Caco-2 (cell line): ENCODE data around the gene ALPL. TPM values are rescaled to one million over a fixed set of nuclear protein-coding genes. Genes with fewer than 3 reads are reported as not detected.

Experiments used
- BruUV-seq: library from RNA; stranded (reverse); fragments of 400-500 nt; replicated peaks from 2 replicates; lab custom pipeline; 2021; lab: Mats Ljungman, UMichigan
- CTCF ChIA-PET: fragments of 300-600 bp; sonication (Branson Sonifier 250); formaldehyde crosslinking; loops from one replicate; lab custom pipeline; 2022; ENCODE audit warnings: antibody characterized with exemption; lab: Charles Lee
- POLR2A ChIA-PET: fragments of 300-600 bp; sonication (Branson Sonifier 250); formaldehyde crosslinking; loops from one replicate; lab custom pipeline; 2022; ENCODE audit warnings: antibody characterized with exemption; lab: Charles Lee
- DNase-seq, 2 experiments: peaks; one replicate each; pipeline versions ENCODE4 v3.0.0 to v3.0.0-alpha.2; 2020 to 2022
- H3K27me3 ChIP-seq: replicated peaks from 2 replicates; pipeline ENCODE4 v1.6.0; 2011; ENCODE audit warnings: low read length; ENCODE audit not compliant: control insufficient read depth, insufficient read depth
- H3K36me3 ChIP-seq: 2 replicates; pipeline ENCODE4 v1.5.1; 2011; ENCODE audit warnings: low read length; ENCODE audit not compliant: control insufficient read depth, insufficient read depth
- H3K4me1 ChIP-seq: fragments of 250-450 bp; sonication (Bioruptor Pico); 2 replicates; pipeline ENCODE4 v1.5.1; 2020; ENCODE audit warnings: mild to moderate bottlenecking
- H3K4me3 ChIP-seq: 2 replicates; pipeline ENCODE4 v1.5.1; 2011; ENCODE audit warnings: low read depth, mild to moderate bottlenecking, control low read depth, low read length
- H3K9me3 ChIP-seq: fragments of 250-450 bp; sonication (Bioruptor Pico); 2 replicates; pipeline ENCODE4 v1.5.1; 2020; ENCODE audit warnings: mild to moderate bottlenecking, moderate library complexity
- H3K27ac Mint-ChIP-seq: one replicate; pipeline ENCODE4 v1.8.0; 2022; ENCODE audit warnings: mixed read lengths; ENCODE audit not compliant: unreplicated experiment
- H3K27me3 Mint-ChIP-seq: one replicate; pipeline ENCODE4 v1.8.0; 2022; ENCODE audit warnings: mixed read lengths; ENCODE audit not compliant: insufficient read depth, unreplicated experiment
- H3K36me3 Mint-ChIP-seq: one replicate; pipeline ENCODE4 v1.8.0; 2022; ENCODE audit warnings: mild to moderate bottlenecking, mixed read lengths; ENCODE audit not compliant: insufficient read depth, unreplicated experiment
- H3K4me1 Mint-ChIP-seq: one replicate; pipeline ENCODE4 v1.8.0; 2022; ENCODE audit warnings: low read depth, mixed read lengths; ENCODE audit not compliant: unreplicated experiment
- H3K4me3 Mint-ChIP-seq: one replicate; pipeline ENCODE4 v1.8.0; 2022; ENCODE audit warnings: mild to moderate bottlenecking, moderate library complexity, mixed read lengths; ENCODE audit not compliant: unreplicated experiment
- H3K9me3 Mint-ChIP-seq: one replicate; pipeline ENCODE4 v1.8.0; 2022; ENCODE audit warnings: mixed read lengths; ENCODE audit not compliant: unreplicated experiment
- intact Hi-C: fragments of 100-400 bp; cut with micrococcal nuclease; formaldehyde crosslinking; loops from one replicate; pipeline ENCODE4 v1.10.0; 2022; ENCODE audit not compliant: unreplicated experiment
- total RNA-seq: library from RNA; stranded (reverse); gene quantifications from 2 replicates; pipeline ENCODE4 v1.2.3, GENCODE V29; 2022
- TF ChIP-seq, protein P1 (sequence below), 2 experiments: fragments of 200-600 bp in 1 of 2; IDR thresholded peaks; 1 replicate in 1 of 2; 2 replicates in 1 of 2; pipeline versions ENCODE4 v1.5.1 to v1.8.0; 2011 to 2022; ENCODE audit warnings: antibody characterized with exemption in 1 of 2, control low read depth in 1 of 2, inconsistent platforms in 1 of 2, low read depth in 1 of 2, low read length in 1 of 2, mild to moderate bottlenecking in 1 of 2, moderate library complexity in 1 of 2; ENCODE audit not compliant: insufficient read depth in 1 of 2, severe bottlenecking in 1 of 2, unreplicated experiment in 1 of 2

The ALPL gene
- total RNA-seq, 1 experiment from 2014 or later = 0.79 TPM

DNA sequence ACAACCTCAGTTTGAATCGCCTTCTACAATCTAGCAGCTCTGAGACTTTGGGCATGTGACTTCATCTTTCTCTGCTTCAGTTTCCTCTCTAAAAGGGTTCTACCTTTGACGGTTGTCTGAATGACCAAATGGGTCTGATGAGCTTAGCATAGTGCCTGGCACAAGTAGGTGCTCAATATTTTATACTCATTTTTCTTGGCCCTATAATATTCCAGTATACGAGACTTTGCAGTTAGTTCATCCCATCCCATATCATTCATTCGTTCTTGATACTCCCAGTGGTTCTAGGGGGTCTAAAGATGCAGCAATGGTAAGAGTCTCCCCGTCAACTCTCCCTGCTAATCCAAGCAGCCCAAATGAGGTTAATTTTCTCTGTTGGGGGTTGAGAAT is 67.6 kb downstream of the ALPL start:
- no peak overlapping the region for H3K4me3 Mint-ChIP-seq
- CTCF ChIA-PET = no interaction called here
- no peak for DNase-seq
- Histone ChIP-seq H3K9me3 (no peaks in the 10 kb centered on the region), H3K4me1 (no peaks in the 10 kb centered on the region), H3K36me3 (no peaks in the 10 kb centered on the region), H3K4me3 (no peak overlapping the region), H3K27me3 (no peaks in the 10 kb centered on the region)
- no TSS peak for BruUV-seq
- H3K27me3 Mint-ChIP-seq = no peaks in the 10 kb centered on the region
- POLR2A ChIA-PET = no interaction called here
- H3K4me1 Mint-ChIP-seq = no peaks in the 10 kb centered on the region
- intact Hi-C loops = no loop called here
- H3K27ac Mint-ChIP-seq = no peak overlapping the region
- no peaks in the 10 kb centered on the region for H3K9me3 Mint-ChIP-seq
- no peaks in the 10 kb centered on the region for H3K36me3 Mint-ChIP-seq
- TF ChIP-seq, protein P1, sequence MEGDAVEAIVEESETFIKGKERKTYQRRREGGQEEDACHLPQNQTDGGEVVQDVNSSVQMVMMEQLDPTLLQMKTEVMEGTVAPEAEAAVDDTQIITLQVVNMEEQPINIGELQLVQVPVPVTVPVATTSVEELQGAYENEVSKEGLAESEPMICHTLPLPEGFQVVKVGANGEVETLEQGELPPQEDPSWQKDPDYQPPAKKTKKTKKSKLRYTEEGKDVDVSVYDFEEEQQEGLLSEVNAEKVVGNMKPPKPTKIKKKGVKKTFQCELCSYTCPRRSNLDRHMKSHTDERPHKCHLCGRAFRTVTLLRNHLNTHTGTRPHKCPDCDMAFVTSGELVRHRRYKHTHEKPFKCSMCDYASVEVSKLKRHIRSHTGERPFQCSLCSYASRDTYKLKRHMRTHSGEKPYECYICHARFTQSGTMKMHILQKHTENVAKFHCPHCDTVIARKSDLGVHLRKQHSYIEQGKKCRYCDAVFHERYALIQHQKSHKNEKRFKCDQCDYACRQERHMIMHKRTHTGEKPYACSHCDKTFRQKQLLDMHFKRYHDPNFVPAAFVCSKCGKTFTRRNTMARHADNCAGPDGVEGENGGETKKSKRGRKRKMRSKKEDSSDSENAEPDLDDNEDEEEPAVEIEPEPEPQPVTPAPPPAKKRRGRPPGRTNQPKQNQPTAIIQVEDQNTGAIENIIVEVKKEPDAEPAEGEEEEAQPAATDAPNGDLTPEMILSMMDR (IDR thresholded peaks at IDR 0.05; ENCODE audit: insufficient read depth in 1 of 2, low read depth in 1 of 2, low read length in 1 of 2, severe bottlenecking in 1 of 2, unreplicated experiment in 1 of 2) = no peak

DNA sequence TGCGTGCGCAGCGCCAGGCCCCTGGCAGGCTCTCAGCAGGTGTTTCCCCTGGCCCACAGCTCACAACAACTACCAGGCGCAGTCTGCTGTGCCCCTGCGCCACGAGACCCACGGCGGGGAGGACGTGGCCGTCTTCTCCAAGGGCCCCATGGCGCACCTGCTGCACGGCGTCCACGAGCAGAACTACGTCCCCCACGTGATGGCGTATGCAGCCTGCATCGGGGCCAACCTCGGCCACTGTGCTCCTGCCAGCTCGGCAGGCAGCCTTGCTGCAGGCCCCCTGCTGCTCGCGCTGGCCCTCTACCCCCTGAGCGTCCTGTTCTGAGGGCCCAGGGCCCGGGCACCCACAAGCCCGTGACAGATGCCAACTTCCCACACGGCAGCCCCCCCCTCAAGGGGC is 68.1 kb downstream of the ALPL start:
- H3K36me3 Mint-ChIP-seq = no peaks in the 10 kb centered on the region

DNA sequence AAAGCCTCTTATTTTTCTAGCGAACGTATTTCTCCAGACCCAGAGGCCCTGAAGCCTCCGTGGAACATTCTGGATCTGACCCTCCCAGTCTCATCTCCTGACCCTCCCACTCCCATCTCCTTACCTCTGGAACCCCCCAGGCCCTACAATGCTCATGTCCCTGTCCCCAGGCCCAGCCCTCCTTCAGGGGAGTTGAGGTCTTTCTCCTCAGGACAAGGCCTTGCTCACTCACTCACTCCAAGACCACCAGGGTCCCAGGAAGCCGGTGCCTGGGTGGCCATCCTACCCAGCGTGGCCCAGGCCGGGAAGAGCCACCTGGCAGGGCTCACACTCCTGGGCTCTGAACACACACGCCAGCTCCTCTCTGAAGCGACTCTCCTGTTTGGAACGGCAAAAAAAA is 68.7 kb downstream of the ALPL start:
- Mint-ChIP-seq H3K9me3 (no peaks in the 10 kb centered on the region), H3K27ac (no peak overlapping the region), H3K4me1 (no peaks in the 10 kb centered on the region), H3K4me3 (no peak overlapping the region), H3K27me3 (no peaks in the 10 kb centered on the region), H3K36me3 (no peaks in the 10 kb centered on the region)
- no peak overlapping the region for H3K4me3 ChIP-seq
- intact Hi-C loops = no loop called here
- H3K4me1 ChIP-seq = no peaks in the 10 kb centered on the region
- DNase-seq = no peak
- ChIA-PET POLR2A (no interaction called here), CTCF (no interaction called here)
- TF ChIP-seq, protein P1 (IDR thresholded peaks at IDR 0.05; ENCODE audit: insufficient read depth in 1 of 2, low read depth in 1 of 2, low read length in 1 of 2, severe bottlenecking in 1 of 2, unreplicated experiment in 1 of 2) = no peak
- H3K27me3 ChIP-seq = no peaks in the 10 kb centered on the region
- no peaks in the 10 kb centered on the region for H3K36me3 ChIP-seq
- no TSS peak for BruUV-seq
- no peaks in the 10 kb centered on the region for H3K9me3 ChIP-seq

More for the DNA sequence above, 68.1 kb downstream of the ALPL start:
- no peaks in the 10 kb centered on the region for H3K9me3 Mint-ChIP-seq
- H3K27me3 Mint-ChIP-seq = no peaks in the 10 kb centered on the region
- no peak overlapping the region for H3K27ac Mint-ChIP-seq
- Histone ChIP-seq H3K4me1 (no peaks in the 10 kb centered on the region), H3K4me3 (no peak overlapping the region), H3K27me3 (no peaks in the 10 kb centered on the region), H3K9me3 (no peaks in the 10 kb centered on the region), H3K36me3 (no peaks in the 10 kb centered on the region)
- BruUV-seq = no TSS peak
- intact Hi-C loops = no loop called here
- ChIA-PET CTCF (no interaction called here), POLR2A (no interaction called here)
- TF ChIP-seq, protein P1 (IDR thresholded peaks at IDR 0.05; ENCODE audit: insufficient read depth in 1 of 2, low read depth in 1 of 2, low read length in 1 of 2, severe bottlenecking in 1 of 2, unreplicated experiment in 1 of 2) = no peak
- no peaks in the 10 kb centered on the region for H3K4me1 Mint-ChIP-seq
- no peak overlapping the region for H3K4me3 Mint-ChIP-seq
- DNase-seq = no peak
